HepG2 (cell line): ENCODE data around the gene PRRC2A. TPM values are rescaled to one million over a fixed set of nuclear protein-coding genes. Genes with fewer than 3 reads are reported as not detected.
A peak's percentile ranks its signal among the peaks of the same experiment; 100 is the strongest.
"Not testable (repeated sequence)": the region's sequence is repeated elsewhere in the genome, so short reads cannot be mapped to it uniquely, and the experiment has no call there.

Source experiments
- ATAC-seq: fragments of 200-7000 bp; cut with Tn5 transposase; 3 replicates; pipeline ENCODE4 v1.9.1; 2020; ENCODE audit warnings: mild to moderate bottlenecking, moderate library complexity
- BruUV-seq: library from RNA; stranded (reverse); fragments of 400-500 nt; replicated peaks from 2 replicates; lab custom pipeline; 2021; lab: Mats Ljungman, UMichigan
- CTCF ChIA-PET: fragments of 300-600 bp; formaldehyde crosslinking; extraction: SDS; loops from one replicate; lab custom pipeline; 2021; ENCODE audit warnings: low total read pairs, inconsistent platforms, low intra/inter-chr PET ratio; lab: Yijun Ruan, JAX
- POLR2A ChIA-PET: fragments of 350-600 bp; sonication (Branson Sonifier 250); formaldehyde crosslinking; loops from one replicate; lab custom pipeline; 2020; ENCODE audit warnings: antibody characterized with exemption, inconsistent platforms; lab: Yijun Ruan, JAX
- DNase-seq: peaks from one replicate; pipeline ENCODE4 v3.0.0-alpha.2; 2015; ENCODE audit warnings: low spot score
- FAIRE-seq: peaks from 3 replicates; lab custom pipeline; 2011; peaks lifted over from hg19 to GRCh38; lab: Jason Lieb, UNC
- H2AFZ ChIP-seq: one replicate; pipeline ENCODE4 v1.6.1; 2011; ENCODE audit warnings: low read length, inconsistent platforms
- H3K27ac ChIP-seq: fragments of 300-600 bp; 3 replicates; pipeline ENCODE4 v1.8.0; 2011; ENCODE audit warnings: mixed run types, mild to moderate bottlenecking, mixed read lengths, low read length, inconsistent platforms; ENCODE audit not compliant: insufficient read depth; ENCODE audit errors: extremely low read length
- H3K27me3 ChIP-seq, 2 experiments: fragments of 200-600 bp in 1 of 2; 2 replicates in 1 of 2; 3 replicates in 1 of 2; pipeline versions ENCODE4 v1.6.0 to v1.8.0; 2011; ENCODE audit warnings: low read length in 2 of 2, mild to moderate bottlenecking in 2 of 2, moderate library complexity in 2 of 2, inconsistent platforms in 1 of 2; ENCODE audit not compliant: insufficient read depth in 2 of 2, control insufficient read depth in 1 of 2
- H3K36me3 ChIP-seq, 2 experiments: fragments of 200-600 bp in 1 of 2; replicated peaks in 1 of 2; 2 replicates in 1 of 2; 3 replicates in 1 of 2; pipeline versions ENCODE4 v1.5.1 to v1.8.0; 2011; ENCODE audit warnings: low read length in 2 of 2, inconsistent platforms in 1 of 2; ENCODE audit not compliant: insufficient read depth in 2 of 2, control insufficient read depth in 1 of 2
- H3K4me1 ChIP-seq: 2 replicates; pipeline ENCODE4 v1.5.1; 2012; ENCODE audit warnings: low read length, inconsistent platforms; ENCODE audit not compliant: insufficient read depth
- H3K4me2 ChIP-seq: 2 replicates; pipeline ENCODE4 v1.6.0; 2011; ENCODE audit warnings: low read depth, low read length, inconsistent platforms
- H3K4me3 ChIP-seq, 3 experiments: fragments of 200-600 bp in 1 of 3; sonication (generic), shearing (Covaris generic) in 1 of 3; replicated peaks in 1 of 3; 2 replicates each; pipeline ENCODE4 v1.5.1; 2011 to 2016; ENCODE audit warnings: low read length in 3 of 3, inconsistent platforms in 2 of 3, low read depth in 2 of 3, mild to moderate bottlenecking in 2 of 3, control low read depth in 1 of 3, mixed read lengths in 1 of 3; ENCODE audit not compliant: insufficient read depth in 1 of 3
- H3K79me2 ChIP-seq: one replicate; pipeline ENCODE4 v1.6.1; 2011; ENCODE audit warnings: low read length, inconsistent platforms; ENCODE audit not compliant: insufficient read depth
- H3K9ac ChIP-seq: 2 replicates; pipeline ENCODE4 v1.6.0; 2011; ENCODE audit warnings: mild to moderate bottlenecking, low read depth, low read length, inconsistent platforms; ENCODE audit not compliant: insufficient read depth
- H3K9me3 ChIP-seq: 2 replicates; pipeline ENCODE4 v1.5.1; 2012; ENCODE audit warnings: mild to moderate bottlenecking, low read length
- H4K20me1 ChIP-seq: 2 replicates; pipeline ENCODE4 v1.6.0; 2011; ENCODE audit warnings: inconsistent platforms, mild to moderate bottlenecking, low read length, moderate library complexity; ENCODE audit not compliant: insufficient read depth
- ATF6 ChIP-seq: sonication (generic); formaldehyde crosslinking; conservative IDR thresholded peaks from 2 replicates; pipeline ENCODE4 v1.4.0; 2020; ENCODE audit warnings: missing genetic modification reagents
- IKZF1 ChIP-seq: fragments of 450-650 bp; IDR thresholded peaks from 2 replicates; pipeline ENCODE4 v1.7.1; 2016
- JARID2 ChIP-seq: sonication (generic); formaldehyde crosslinking; IDR thresholded peaks from 2 replicates; pipeline ENCODE4 v1.8.1; 2023; ENCODE audit warnings: missing genetic modification reagents, inconsistent platforms; ENCODE audit not compliant: insufficient replicate concordance
- MZF1 ChIP-seq: sonication (generic); formaldehyde crosslinking; IDR thresholded peaks from 2 replicates; pipeline ENCODE4 v1.8.1; 2023; ENCODE audit warnings: mild to moderate bottlenecking, missing genetic modification reagents, borderline replicate concordance
- RFXANK ChIP-seq: IDR thresholded peaks from 2 replicates; pipeline ENCODE4 v1.6.1; 2016
- ZNF121 ChIP-seq: sonication (generic); formaldehyde crosslinking; IDR thresholded peaks from 2 replicates; pipeline ENCODE4 v1.5.0; 2020; ENCODE audit warnings: mild to moderate bottlenecking, missing genetic modification reagents
- ZSCAN5A ChIP-seq: sonication (generic); formaldehyde crosslinking; IDR thresholded peaks from 2 replicates; pipeline ENCODE4 v1.8.0; 2022; ENCODE audit warnings: mild to moderate bottlenecking, missing genetic modification reagents, borderline replicate concordance
- WGBS: methylation state at CpG from one replicate; pipeline ENCODE4 v1.1.6; 2017; ENCODE audit warnings: low lambda C conversion rate; 5-methylcytosine and 5-hydroxymethylcytosine counted together
- in situ Hi-C: cut with HindIII; loops from 2 replicates; pipeline ENCODE4 v1.10.0; 2017; ENCODE audit warnings: low pct_unique_long_range_greater_than_20kb; ENCODE audit not compliant: extremely low pct_ligation_motif_present
- intact Hi-C: fragments of 100-400 bp; cut with micrococcal nuclease; formaldehyde crosslinking; loops from one replicate; pipeline ENCODE4 v1.10.0; 2022; ENCODE audit not compliant: unreplicated experiment
- polyA plus RNA-seq, 8 experiments: library from polyadenylated mRNA; depleted of rRNA in 3 of 8; stranded (reverse) in 7 of 8; unstranded in 1 of 8; fragments of >200 nt; fragmentation: Illumina TruSeq in 4 of 8; extraction: Trizol in 4 of 8; gene quantifications; 2 replicates each; pipeline versions ENCODE4 v1.2.1 to v1.2.3, GENCODE V29; 2011 to 2016; ENCODE audit warnings: low read depth in 4 of 8, missing spikeins in 1 of 8, mixed read lengths in 1 of 8; ENCODE audit not compliant: insufficient read depth in 1 of 8
- total RNA-seq, 5 experiments: library from RNA; depleted of rRNA; stranded (reverse); fragments of >200 nt; fragmentation: Illumina TruSeq; extraction: Trizol; gene quantifications; 2 replicates each; pipeline ENCODE4 v1.2.3, GENCODE V29; 2016; ENCODE audit warnings: low read depth in 1 of 5

PRRC2A gene
- total and polyA plus RNA-seq, 2 of the 13 experiments (the other 11 are each of a cell fraction or from before 2014, with no cell fraction given): 38.9 to 47.4 TPM

GRCh38 chr6:31588871-31589650 lies 31.5 kb upstream of the PRRC2A start (continued):
- TF ChIP-seq JARID2 (CRISPR knock-in tag) (no peak), ZSCAN5A (no peak), MZF1 (CRISPR knock-in tag) (no peak), RFXANK (CRISPR knock-in tag) (no peak), ATF6 (CRISPR knock-in tag) (no peak), IKZF1 (no peak)

- FAIRE-seq, H3K79me2 ChIP-seq, H3K4me2 ChIP-seq, in situ Hi-C loops, H3K4me3 ChIP-seq, ATAC-seq, H3K9ac ChIP-seq, H3K36me3 ChIP-seq, H4K20me1 ChIP-seq, CTCF ChIA-PET, BruUV-seq, DNase-seq, POLR2A ChIA-PET, H3K9me3 ChIP-seq, H3K27ac ChIP-seq, H3K4me1 ChIP-seq, H2AFZ ChIP-seq: not testable (repeated sequence)
- H3K27me3 ChIP-seq: peaks cover 7 to 36% of the 10 kb centered on the region in 2 experiments; a peak in 4 of 5 replicates
- peak; percentile 47; the same call in 1 of the 2 replicates for TF ChIP-seq ZNF121 (CRISPR knock-in tag)
- 45% methylated on average over 5 of the region's 5 CpGs for WGBS
- intact Hi-C loops: loop anchor here (5.0 kb wide), 1 partner anchor 273 kb away; no protein-coding TSS in a partner anchor
Observed at GRCh38 chr6:31590691-31591090, 29.8 kb upstream of the PRRC2A start.
